RWPE2 (cell line): ENCODE measurements around the gene TSPEAR.
A peak's percentile ranks its signal among the peaks of the same experiment; 100 is the strongest.

ENCODE experiments used
- ATAC-seq: fragments of 200-7000 bp; cut with Tn5 transposase; 3 replicates; pipeline ENCODE4 v1.9.1; 2021; ENCODE audit warnings: low read depth
- DNase-seq: peaks from one replicate; pipeline ENCODE4 v3.0.0-alpha.2; 2020; ENCODE audit warnings: low spot score
- H3K27ac ChIP-seq: fragments of 450-650 bp; 2 replicates; pipeline ENCODE4 v1.5.1; 2017; ENCODE audit warnings: mild to moderate bottlenecking; ENCODE audit not compliant: poor library complexity, severe bottlenecking
- H3K27me3 ChIP-seq: fragments of 250-450 bp; sonication (Bioruptor Pico); 2 replicates; pipeline ENCODE4 v1.5.1; 2021; ENCODE audit warnings: mild to moderate bottlenecking, moderate library complexity; ENCODE audit not compliant: insufficient read depth, poor library complexity, severe bottlenecking
- H3K36me3 ChIP-seq: fragments of 250-450 bp; sonication (Bioruptor Pico); 2 replicates; pipeline ENCODE4 v1.5.1; 2020; ENCODE audit warnings: low read depth, mild to moderate bottlenecking, moderate library complexity
- H3K4me1 ChIP-seq: fragments of 250-450 bp; sonication (Bioruptor Pico); 2 replicates; pipeline ENCODE4 v1.5.1; 2021; ENCODE audit warnings: mild to moderate bottlenecking, moderate library complexity; ENCODE audit not compliant: insufficient read depth, poor library complexity, severe bottlenecking
- H3K4me3 ChIP-seq: fragments of 250-450 bp; sonication (Bioruptor Pico); 2 replicates; pipeline ENCODE4 v1.5.1; 2021; ENCODE audit warnings: mild to moderate bottlenecking, moderate library complexity; ENCODE audit not compliant: severe bottlenecking
- H3K9me3 ChIP-seq: fragments of 250-450 bp; sonication (Bioruptor Pico); 2 replicates; pipeline ENCODE4 v1.5.1; 2021; ENCODE audit warnings: mild to moderate bottlenecking, moderate library complexity; ENCODE audit not compliant: severe bottlenecking
- CTCF ChIP-seq: fragments of 450-650 bp; IDR thresholded peaks from one replicate; pipeline ENCODE4 v1.5.1; 2017; ENCODE audit warnings: mild to moderate bottlenecking, moderate library complexity; ENCODE audit not compliant: poor library complexity, severe bottlenecking

The TSPEAR gene

GRCh38 chr21:44519346-44520325 is 191.7 kb downstream of the TSPEAR start:
- no peaks in the 10 kb centered on the region for H3K36me3 ChIP-seq
- no peak overlapping the region for H3K4me3 ChIP-seq
- TF ChIP-seq CTCF, result no peak
- no peak overlapping the region for H3K27ac ChIP-seq
- ATAC-seq (no peak), DNase-seq (peak; percentile 26)
- no peaks in the 10 kb centered on the region for H3K4me1 ChIP-seq
- H3K9me3 ChIP-seq, result peaks cover 7% of the 10 kb centered on the region
- no peaks in the 10 kb centered on the region for H3K27me3 ChIP-seq

GRCh38 chr21:44518686-44519085 is 192.7 kb downstream of the TSPEAR start:
- H3K4me3 ChIP-seq, result no peak overlapping the region
- ATAC-seq (no peak), DNase-seq (peak; percentile 29)
- H3K27ac ChIP-seq, result no peak overlapping the region
- H3K36me3 ChIP-seq, result no peaks in the 10 kb centered on the region
- no peaks in the 10 kb centered on the region for H3K27me3 ChIP-seq
- TF ChIP-seq CTCF, result no peak
- H3K4me1 ChIP-seq, result no peaks in the 10 kb centered on the region
- no peaks in the 10 kb centered on the region for H3K9me3 ChIP-seq

- Histone ChIP-seq H3K4me3 (no peak overlapping the region), H3K4me1 (no peaks in the 10 kb centered on the region), H3K27ac (no peak overlapping the region), H3K9me3 (no peaks in the 10 kb centered on the region), H3K36me3 (no peaks in the 10 kb centered on the region), H3K27me3 (no peaks in the 10 kb centered on the region)
- DNase-seq (peak; percentile 37), ATAC-seq (no peak)
- no peak for TF ChIP-seq CTCF
Measured at GRCh38 chr21:44517175-44517899, 194.0 kb downstream of the TSPEAR start.

GRCh38 chr21:44516828-44517174 is 194.6 kb downstream of the TSPEAR start:
- H3K27ac ChIP-seq, result no peak overlapping the region

More at GRCh38 chr21:44516828-44517174, 194.6 kb downstream of the TSPEAR start:
- H3K9me3 ChIP-seq, result no peaks in the 10 kb centered on the region
- DNase-seq (peak; percentile 51), ATAC-seq (no peak)
- H3K36me3 ChIP-seq, result no peaks in the 10 kb centered on the region
- H3K27me3 ChIP-seq, result no peaks in the 10 kb centered on the region
- no peaks in the 10 kb centered on the region for H3K4me1 ChIP-seq
- TF ChIP-seq CTCF, result no peak
- H3K4me3 ChIP-seq, result no peak overlapping the region
